ENCODE data around the gene EPB41L5.

DNA sequence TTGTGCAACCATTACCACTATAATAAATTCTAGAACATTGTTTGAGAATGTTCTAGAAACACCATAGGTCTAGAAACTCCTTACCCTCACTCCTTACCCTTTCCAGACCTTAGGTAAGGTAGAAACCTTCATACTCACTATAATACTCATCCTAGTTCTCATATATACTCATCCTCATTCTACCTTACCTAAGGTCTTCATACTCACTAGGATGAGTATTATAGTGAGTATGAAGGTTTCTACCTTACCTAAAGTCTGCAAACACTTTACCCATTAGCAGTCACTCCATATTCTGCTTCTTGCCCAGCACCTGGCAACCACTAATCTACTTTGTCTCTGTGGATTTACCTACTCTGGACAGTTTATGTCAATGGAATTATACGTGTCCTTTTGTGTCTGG is 135.4 kb downstream of the EPB41L5 start:
- TF ChIP-seq, protein P1, sequence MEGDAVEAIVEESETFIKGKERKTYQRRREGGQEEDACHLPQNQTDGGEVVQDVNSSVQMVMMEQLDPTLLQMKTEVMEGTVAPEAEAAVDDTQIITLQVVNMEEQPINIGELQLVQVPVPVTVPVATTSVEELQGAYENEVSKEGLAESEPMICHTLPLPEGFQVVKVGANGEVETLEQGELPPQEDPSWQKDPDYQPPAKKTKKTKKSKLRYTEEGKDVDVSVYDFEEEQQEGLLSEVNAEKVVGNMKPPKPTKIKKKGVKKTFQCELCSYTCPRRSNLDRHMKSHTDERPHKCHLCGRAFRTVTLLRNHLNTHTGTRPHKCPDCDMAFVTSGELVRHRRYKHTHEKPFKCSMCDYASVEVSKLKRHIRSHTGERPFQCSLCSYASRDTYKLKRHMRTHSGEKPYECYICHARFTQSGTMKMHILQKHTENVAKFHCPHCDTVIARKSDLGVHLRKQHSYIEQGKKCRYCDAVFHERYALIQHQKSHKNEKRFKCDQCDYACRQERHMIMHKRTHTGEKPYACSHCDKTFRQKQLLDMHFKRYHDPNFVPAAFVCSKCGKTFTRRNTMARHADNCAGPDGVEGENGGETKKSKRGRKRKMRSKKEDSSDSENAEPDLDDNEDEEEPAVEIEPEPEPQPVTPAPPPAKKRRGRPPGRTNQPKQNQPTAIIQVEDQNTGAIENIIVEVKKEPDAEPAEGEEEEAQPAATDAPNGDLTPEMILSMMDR (IDR thresholded peaks at IDR 0.05 in 8 of 11, conservative IDR thresholded peaks at IDR 0.05 in 3 of 11) = no peak
- no peak for TF ChIP-seq POLR2AphosphoS5 (IDR thresholded peaks at IDR 0.05)

Data from spleen (tissue), 7 donors.